GM12874 (cell line): ENCODE measurements around the gene OR1F1.

Source experiments
- TF ChIP-seq, protein P1 (sequence below): IDR thresholded peaks from 2 replicates; pipeline ENCODE4 v1.5.1; 2011; ENCODE audit warnings: low read depth, mild to moderate bottlenecking, control low read depth, low read length, moderate library complexity; ENCODE audit not compliant: insufficient read depth

OR1F1 gene

DNA sequence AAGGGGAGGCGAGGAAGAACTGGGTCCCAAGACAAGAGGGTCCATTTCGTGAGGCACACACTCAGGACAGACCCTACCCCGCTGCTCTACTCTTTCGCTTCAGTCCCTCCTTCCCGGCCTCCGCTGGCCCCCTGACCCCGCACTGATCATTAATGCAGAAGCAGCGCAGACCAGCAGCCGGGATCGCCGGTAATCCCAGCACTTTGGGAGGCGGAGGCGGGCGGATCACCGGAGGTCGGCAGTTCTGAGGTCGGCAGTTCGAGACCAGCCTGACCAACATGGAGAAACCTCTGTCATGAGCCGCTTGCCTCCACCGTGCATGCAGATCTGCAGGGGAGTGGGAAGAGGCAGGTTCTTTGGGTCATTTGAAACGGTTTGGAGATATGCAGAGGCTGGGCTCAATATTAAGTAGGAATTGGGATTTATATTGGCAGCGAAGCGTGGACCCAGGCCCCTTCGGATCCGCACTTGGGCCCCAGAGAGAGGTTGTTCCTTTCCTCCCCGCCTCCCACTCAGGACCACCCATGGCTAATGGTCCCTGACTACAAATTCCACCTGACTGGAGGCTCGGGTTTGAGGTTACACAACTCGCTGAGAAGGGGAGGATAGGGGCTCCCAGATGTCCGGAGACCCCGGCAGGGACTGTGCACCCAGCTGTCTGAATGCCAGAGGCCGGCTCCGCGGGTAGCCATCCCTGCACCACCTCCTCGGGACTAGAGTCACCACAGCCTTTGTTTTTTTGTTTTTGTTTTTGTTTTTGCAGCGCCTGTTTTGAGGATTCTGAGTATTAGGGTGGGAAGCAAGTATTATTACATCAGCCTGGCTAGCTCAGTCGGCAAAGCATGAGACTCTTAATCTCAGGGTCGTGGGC is 23.6 kb upstream of the OR1F1 start:
- TF ChIP-seq, protein P1, sequence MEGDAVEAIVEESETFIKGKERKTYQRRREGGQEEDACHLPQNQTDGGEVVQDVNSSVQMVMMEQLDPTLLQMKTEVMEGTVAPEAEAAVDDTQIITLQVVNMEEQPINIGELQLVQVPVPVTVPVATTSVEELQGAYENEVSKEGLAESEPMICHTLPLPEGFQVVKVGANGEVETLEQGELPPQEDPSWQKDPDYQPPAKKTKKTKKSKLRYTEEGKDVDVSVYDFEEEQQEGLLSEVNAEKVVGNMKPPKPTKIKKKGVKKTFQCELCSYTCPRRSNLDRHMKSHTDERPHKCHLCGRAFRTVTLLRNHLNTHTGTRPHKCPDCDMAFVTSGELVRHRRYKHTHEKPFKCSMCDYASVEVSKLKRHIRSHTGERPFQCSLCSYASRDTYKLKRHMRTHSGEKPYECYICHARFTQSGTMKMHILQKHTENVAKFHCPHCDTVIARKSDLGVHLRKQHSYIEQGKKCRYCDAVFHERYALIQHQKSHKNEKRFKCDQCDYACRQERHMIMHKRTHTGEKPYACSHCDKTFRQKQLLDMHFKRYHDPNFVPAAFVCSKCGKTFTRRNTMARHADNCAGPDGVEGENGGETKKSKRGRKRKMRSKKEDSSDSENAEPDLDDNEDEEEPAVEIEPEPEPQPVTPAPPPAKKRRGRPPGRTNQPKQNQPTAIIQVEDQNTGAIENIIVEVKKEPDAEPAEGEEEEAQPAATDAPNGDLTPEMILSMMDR = no peak

DNA sequence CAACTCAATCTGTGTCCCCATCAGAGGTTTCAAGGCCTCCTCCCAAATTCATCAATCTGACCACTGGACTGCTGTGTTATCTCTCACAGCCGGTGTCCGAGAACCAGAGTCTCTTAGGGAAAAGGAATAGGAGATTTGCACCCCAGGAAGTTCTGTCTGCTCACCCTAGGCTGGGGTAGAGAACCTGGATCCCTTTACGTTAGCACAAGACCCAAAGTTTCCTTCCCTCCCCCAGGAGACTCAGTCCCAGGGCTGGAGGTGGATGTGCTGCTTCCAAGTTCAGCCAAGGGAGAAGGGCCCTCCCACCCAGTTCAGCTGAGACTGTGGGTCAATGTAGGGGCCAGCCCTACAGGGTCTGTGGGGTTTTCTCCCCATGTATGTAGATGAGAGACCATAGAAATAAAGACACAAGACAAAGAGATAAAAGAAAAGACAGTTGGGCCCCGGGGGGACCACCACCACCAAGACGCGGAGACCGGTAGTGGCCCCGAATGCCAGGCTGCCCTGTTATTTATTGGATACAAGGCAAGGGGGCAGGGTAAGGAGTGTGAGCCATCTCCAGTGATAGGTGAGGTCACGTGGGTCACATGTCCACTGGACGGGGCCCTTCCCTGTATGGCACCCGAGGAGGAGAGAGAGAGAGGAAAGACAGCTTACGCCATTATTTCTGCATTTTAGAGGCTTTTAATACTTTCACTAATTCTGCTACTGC is 22.7 kb upstream of the OR1F1 start:
- TF ChIP-seq, protein P1 = no peak

DNA sequence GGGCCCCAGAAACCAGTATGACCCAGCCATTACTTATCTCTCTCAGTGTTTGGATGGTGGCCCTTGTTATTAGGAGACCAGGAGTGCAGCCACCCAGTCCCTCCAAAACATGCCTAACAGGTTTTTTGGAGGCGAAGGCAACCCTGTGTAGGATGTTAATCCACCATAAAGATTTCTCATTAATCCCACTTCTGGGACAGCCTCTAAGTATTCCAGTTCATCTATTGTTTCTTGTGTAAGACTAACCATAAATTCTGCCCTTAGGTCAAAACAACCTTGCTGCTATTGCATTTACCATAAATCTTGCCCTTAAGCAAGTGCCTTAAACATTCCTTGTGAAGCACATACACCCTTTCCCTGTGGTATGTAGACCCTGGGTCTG is 21.5 kb upstream of the OR1F1 start:
- TF ChIP-seq, protein P1 = no peak

- TF ChIP-seq, protein P1 = no peak
Measured at GRCh38 chr16:3170440-3171180, 17.4 kb upstream of the OR1F1 start.

- TF ChIP-seq, protein P1 = no peak
Measured at GRCh38 chr16:3171181-3171854, 16.7 kb upstream of the OR1F1 start.

GRCh38 chr16:3171855-3172593 is 16.0 kb upstream of the OR1F1 start:
- TF ChIP-seq, protein P1 = no peak
